Endodermal cell (in vitro differentiated cells): ENCODE results near the gene RUBCNL. TPM values are rescaled to one million over a fixed set of nuclear protein-coding genes. Genes with fewer than 3 reads are reported as not detected.

Source experiments
- DNase-seq: peaks from one replicate; pipeline ENCODE4 v3.0.0-alpha.2; 2017
- H3K27ac ChIP-seq: 2 replicates; pipeline ENCODE4 v1.5.1; 2013; ENCODE audit warnings: mild to moderate bottlenecking, low read depth, low read length, moderate library complexity
- H3K27me3 ChIP-seq: 2 replicates; pipeline ENCODE4 v1.6.1; 2013; ENCODE audit warnings: mild to moderate bottlenecking, low read length, moderate library complexity; ENCODE audit not compliant: insufficient read depth, control insufficient read depth, poor library complexity, severe bottlenecking
- H3K36me3 ChIP-seq: 2 replicates; pipeline ENCODE4 v1.7.0; 2013; ENCODE audit warnings: mild to moderate bottlenecking, low read length, moderate library complexity; ENCODE audit not compliant: control insufficient read depth, insufficient read depth
- H3K4me1 ChIP-seq: one replicate; pipeline ENCODE4 v1.7.0; 2013; ENCODE audit warnings: low read length; ENCODE audit not compliant: control insufficient read depth, insufficient read depth
- H3K4me3 ChIP-seq: 2 replicates; pipeline ENCODE4 v1.5.1; 2013; ENCODE audit warnings: mild to moderate bottlenecking, low read length, moderate library complexity
- H3K9ac ChIP-seq: 2 replicates; pipeline ENCODE4 v1.6.1; 2013; ENCODE audit warnings: mild to moderate bottlenecking, low read length, moderate library complexity; ENCODE audit not compliant: poor library complexity, severe bottlenecking; ENCODE audit errors: extremely low read depth
- H3K9me3 ChIP-seq: 2 replicates; pipeline ENCODE4 v1.6.1; 2013; ENCODE audit warnings: mild to moderate bottlenecking, low read length, moderate library complexity; ENCODE audit not compliant: control insufficient read depth
- H3K27ac Mint-ChIP-seq: 2 replicates; pipeline ENCODE4 v1.8.0; 2020; ENCODE audit warnings: mixed read lengths
- H3K27me3 Mint-ChIP-seq: 2 replicates; pipeline ENCODE4 v1.8.0; 2021; ENCODE audit warnings: mild to moderate bottlenecking, mixed read lengths; ENCODE audit not compliant: insufficient read depth
- H3K36me3 Mint-ChIP-seq: 2 replicates; pipeline ENCODE4 v1.8.0; 2020; ENCODE audit warnings: low read depth, mixed read lengths
- H3K4me1 Mint-ChIP-seq: 2 replicates; pipeline ENCODE4 v1.8.0; 2020; ENCODE audit warnings: mixed read lengths
- H3K4me3 Mint-ChIP-seq: 2 replicates; pipeline ENCODE4 v1.8.0; 2020; ENCODE audit warnings: mild to moderate bottlenecking, moderate library complexity, mixed read lengths
- H3K9me3 Mint-ChIP-seq: 2 replicates; pipeline ENCODE4 v1.8.0; 2020; ENCODE audit warnings: mild to moderate bottlenecking, mixed read lengths
- WGBS, 2 experiments: methylation state at CpG; one replicate each; pipeline versions ENCODE4 v1.1.5 to v1.1.7; 2013; ENCODE audit warnings: missing lambda C conversion rate in 2 of 2, mixed read lengths in 1 of 2; ENCODE audit not compliant: insufficient coverage in 1 of 2, insufficient read length in 1 of 2; 5-methylcytosine and 5-hydroxymethylcytosine counted together
- total RNA-seq, 2 donors: library from RNA; stranded (reverse); fragmentation: NEBNext Ultra II Directional in 1 of 2; extraction: Animal tissue kit (Norgen Biotek cat#: 25700) in 1 of 2; gene quantifications; 2 replicates in 1 of 2; 3 replicates in 1 of 2; pipeline ENCODE4 v1.2.1, GENCODE V29; 2021
- TF ChIP-seq, protein P1 (sequence below): fragments of 200-600 bp; sonication (generic); conservative IDR thresholded peaks from 2 replicates; pipeline ENCODE4 v1.5.0; 2021; ENCODE audit warnings: antibody characterized with exemption, mild to moderate bottlenecking

RUBCNL gene
- total RNA-seq, 2 donors from 2014 or later: 3.1 to 3.6 TPM

DNA sequence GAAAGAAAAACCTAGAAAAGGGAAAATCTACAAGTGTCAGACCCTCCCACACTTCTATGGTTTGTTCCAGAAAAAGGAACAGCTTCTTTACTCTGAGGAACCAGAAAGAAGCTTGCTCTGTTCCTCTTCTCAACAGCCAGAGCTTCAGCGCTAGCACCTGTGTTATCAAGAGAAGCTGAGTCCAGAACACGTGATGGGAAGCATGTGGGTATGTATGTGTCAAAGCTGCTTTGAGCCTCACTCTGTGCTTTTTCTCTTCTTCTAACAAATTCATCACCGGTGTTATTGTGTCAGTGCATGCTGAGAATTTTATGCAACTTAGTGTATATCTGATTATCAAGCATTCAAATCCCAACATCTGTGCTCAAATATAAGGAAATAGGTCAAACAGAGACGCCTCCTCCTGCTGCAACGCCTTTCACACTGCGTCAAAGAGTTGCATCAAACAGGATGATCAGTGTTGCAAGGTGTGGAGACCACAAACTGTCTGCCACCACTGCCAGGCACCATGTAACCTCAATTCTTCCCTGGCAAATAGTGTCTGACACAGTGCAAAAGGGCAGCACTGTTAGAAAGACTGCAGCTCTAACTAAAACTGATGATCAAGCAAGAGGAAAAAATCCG, 91.4 kb downstream of the RUBCNL start:
- no peak overlapping the region for H3K4me3 Mint-ChIP-seq
- Histone ChIP-seq H3K27ac (no peak overlapping the region), H3K36me3 (no peaks in the 10 kb centered on the region), H3K4me3 (no peak overlapping the region), H3K9me3 (no peaks in the 10 kb centered on the region), H3K27me3 (no peaks in the 10 kb centered on the region), H3K4me1 (no peaks in the 10 kb centered on the region), H3K9ac (no peak overlapping the region)
- H3K27ac Mint-ChIP-seq: no peak overlapping the region
- H3K4me1 Mint-ChIP-seq: peaks cover 16% of the 10 kb centered on the region
- no peaks in the 10 kb centered on the region for H3K9me3 Mint-ChIP-seq
- WGBS, 2 experiments: 92 to 95% methylated on average over 4 to 7 of the region's 7 CpGs
- no peaks in the 10 kb centered on the region for H3K27me3 Mint-ChIP-seq
- peaks cover 1% of the 10 kb centered on the region for H3K36me3 Mint-ChIP-seq
- TF ChIP-seq, protein P1, sequence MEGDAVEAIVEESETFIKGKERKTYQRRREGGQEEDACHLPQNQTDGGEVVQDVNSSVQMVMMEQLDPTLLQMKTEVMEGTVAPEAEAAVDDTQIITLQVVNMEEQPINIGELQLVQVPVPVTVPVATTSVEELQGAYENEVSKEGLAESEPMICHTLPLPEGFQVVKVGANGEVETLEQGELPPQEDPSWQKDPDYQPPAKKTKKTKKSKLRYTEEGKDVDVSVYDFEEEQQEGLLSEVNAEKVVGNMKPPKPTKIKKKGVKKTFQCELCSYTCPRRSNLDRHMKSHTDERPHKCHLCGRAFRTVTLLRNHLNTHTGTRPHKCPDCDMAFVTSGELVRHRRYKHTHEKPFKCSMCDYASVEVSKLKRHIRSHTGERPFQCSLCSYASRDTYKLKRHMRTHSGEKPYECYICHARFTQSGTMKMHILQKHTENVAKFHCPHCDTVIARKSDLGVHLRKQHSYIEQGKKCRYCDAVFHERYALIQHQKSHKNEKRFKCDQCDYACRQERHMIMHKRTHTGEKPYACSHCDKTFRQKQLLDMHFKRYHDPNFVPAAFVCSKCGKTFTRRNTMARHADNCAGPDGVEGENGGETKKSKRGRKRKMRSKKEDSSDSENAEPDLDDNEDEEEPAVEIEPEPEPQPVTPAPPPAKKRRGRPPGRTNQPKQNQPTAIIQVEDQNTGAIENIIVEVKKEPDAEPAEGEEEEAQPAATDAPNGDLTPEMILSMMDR: no peak
- no peak for DNase-seq

DNA sequence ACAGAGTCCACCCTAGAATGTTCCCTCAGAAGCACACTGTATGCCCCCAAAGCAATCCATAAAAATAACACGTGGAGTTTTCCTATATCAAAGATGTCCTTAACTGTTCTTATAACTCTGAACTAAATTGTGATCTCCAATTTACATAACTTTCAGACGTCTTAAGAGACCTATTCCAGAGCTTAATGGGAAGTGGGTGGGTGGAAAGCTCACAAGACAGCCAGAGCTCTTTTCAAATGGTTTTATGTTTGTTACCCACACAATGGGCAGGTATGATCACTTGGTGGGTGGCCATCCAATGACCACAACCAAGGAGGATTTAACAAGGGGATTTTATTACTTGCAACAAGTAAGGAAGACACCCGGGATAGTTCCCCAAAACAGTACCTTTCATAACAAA, 93.6 kb downstream of the RUBCNL start:
- no peak for DNase-seq
- H3K27me3 ChIP-seq: no peaks in the 10 kb centered on the region
- TF ChIP-seq, protein P1: no peak
- Mint-ChIP-seq H3K27me3 (no peaks in the 10 kb centered on the region), H3K27ac (no peak overlapping the region), H3K36me3 (peaks cover 1% of the 10 kb centered on the region), H3K4me1 (peaks cover 16% of the 10 kb centered on the region), H3K9me3 (no peaks in the 10 kb centered on the region), H3K4me3 (no peak overlapping the region)
- H3K27ac ChIP-seq: no peak overlapping the region
- 83 to 100% methylated on average over 1 to 3 of the region's 3 CpGs for WGBS, 2 experiments
- no peaks in the 10 kb centered on the region for H3K36me3 ChIP-seq
- no peaks in the 10 kb centered on the region for H3K4me1 ChIP-seq
- no peak overlapping the region for H3K4me3 ChIP-seq
- H3K9ac ChIP-seq: no peak overlapping the region
- H3K9me3 ChIP-seq: no peaks in the 10 kb centered on the region

Other genes with a start within 250 kb of the RUBCNL start
- 10 to 100 TPM in 1 of 2 donors, 1 to 10 TPM in 1; 3.0 to 16.8 TPM for gene LCP1, start 205.1 kb downstream of the RUBCNL start, total RNA-seq
- gene LRRC63, start 175.3 kb downstream of the RUBCNL start, total RNA-seq: not detected
- gene LRCH1, start 165.9 kb upstream of the RUBCNL start, total RNA-seq: 10 to 100 TPM in 1 of 2 donors, 1 to 10 TPM in 1; 8.1 to 11.8 TPM